ENCODE measurements around the gene KIF26B. TPM values are rescaled to one million over a fixed set of nuclear protein-coding genes. Genes with fewer than 3 reads are reported as not detected.
"Not testable (repeated sequence)": the region's sequence is repeated elsewhere in the genome, so short reads cannot be mapped to it uniquely, and the experiment has no call there.

KIF26B gene
- total and polyA plus RNA-seq, 2 donors, result 0.43 to 1.6 TPM

- Histone ChIP-seq H3K27ac (ENCODE audit: low read depth in 1 of 2, low read length in 1 of 2) (no peak overlapping the region), H3K4me3 (ENCODE audit: low read length in 2 of 2) (no peak overlapping the region), H3K36me3 (ENCODE audit: control insufficient read depth in 2 of 2, insufficient read depth in 2 of 2, low read length in 1 of 2) (no peaks in the 10 kb centered on the region), H3K27me3 (ENCODE audit: control insufficient read depth in 2 of 2, insufficient read depth in 1 of 2, low read length in 1 of 2) (no peaks in the 10 kb centered on the region), H3K4me1 (ENCODE audit: control insufficient read depth in 2 of 2, insufficient read depth in 2 of 2, low read length in 2 of 2) (no peaks in the 10 kb centered on the region), H3K9me3 (ENCODE audit: control insufficient read depth in 2 of 2, insufficient read depth in 1 of 2, low read length in 1 of 2) (peaks cover 0 to 5% of the 10 kb centered on the region in 2 donors)
- 98% methylated on average over 13 of the region's 13 CpGs for WGBS
- DNase-seq (ENCODE audit: low read depth in 6 of 9, low spot score in 9 of 9), result no peak
These were observed 545.8 kb downstream of the KIF26B start for GRCh38 chr1:245700631-245701030.

GRCh38 chr1:245701631-245702030 lies 546.8 kb downstream of the KIF26B start:
- no peak for DNase-seq (ENCODE audit: low read depth in 6 of 9, low spot score in 9 of 9)
- no peak overlapping the region for H3K4me3 ChIP-seq (ENCODE audit: low read length in 2 of 2)
- H3K27ac ChIP-seq (ENCODE audit: low read depth in 1 of 2, low read length in 1 of 2), result no peak overlapping the region
- no peaks in the 10 kb centered on the region for H3K4me1 ChIP-seq (ENCODE audit: control insufficient read depth in 2 of 2, insufficient read depth in 2 of 2, low read length in 2 of 2)
- WGBS, result 96% methylated on average over 7 of the region's 7 CpGs
- H3K9me3 ChIP-seq (ENCODE audit: control insufficient read depth in 2 of 2, insufficient read depth in 1 of 2, low read length in 1 of 2), result peaks cover 0 to 5% of the 10 kb centered on the region in 2 donors
- no peaks in the 10 kb centered on the region for H3K27me3 ChIP-seq (ENCODE audit: control insufficient read depth in 2 of 2, insufficient read depth in 1 of 2, low read length in 1 of 2)
- H3K36me3 ChIP-seq (ENCODE audit: control insufficient read depth in 2 of 2, insufficient read depth in 2 of 2, low read length in 1 of 2), result no peaks in the 10 kb centered on the region

GRCh38 chr1:245702346-245702745 lies 547.6 kb downstream of the KIF26B start:
- Histone ChIP-seq H3K27ac (ENCODE audit: low read depth in 1 of 2, low read length in 1 of 2) (no peak overlapping the region), H3K36me3 (ENCODE audit: control insufficient read depth in 2 of 2, insufficient read depth in 2 of 2, low read length in 1 of 2) (no peaks in the 10 kb centered on the region), H3K4me1 (ENCODE audit: control insufficient read depth in 2 of 2, insufficient read depth in 2 of 2, low read length in 2 of 2) (no peaks in the 10 kb centered on the region), H3K9me3 (ENCODE audit: control insufficient read depth in 2 of 2, insufficient read depth in 1 of 2, low read length in 1 of 2) (peaks cover 0 to 5% of the 10 kb centered on the region in 2 donors), H3K27me3 (ENCODE audit: control insufficient read depth in 2 of 2, insufficient read depth in 1 of 2, low read length in 1 of 2) (no peaks in the 10 kb centered on the region), H3K4me3 (ENCODE audit: low read length in 2 of 2) (no peak overlapping the region)
- 98% methylated on average over 13 of the region's 13 CpGs for WGBS
- no peak for DNase-seq (ENCODE audit: low read depth in 6 of 9, low spot score in 9 of 9)

- DNase-seq (ENCODE audit: low read depth in 6 of 9, low spot score in 9 of 9), result no peak
- 96% methylated on average over 6 of the region's 6 CpGs for WGBS
- Histone ChIP-seq H3K4me1 (ENCODE audit: control insufficient read depth in 2 of 2, insufficient read depth in 2 of 2, low read length in 2 of 2) (no peaks in the 10 kb centered on the region), H3K9me3 (ENCODE audit: control insufficient read depth in 2 of 2, insufficient read depth in 1 of 2, low read length in 1 of 2) (no peaks in the 10 kb centered on the region), H3K27ac (ENCODE audit: low read depth in 1 of 2, low read length in 1 of 2) (no peak overlapping the region), H3K4me3 (ENCODE audit: low read length in 2 of 2) (no peak overlapping the region), H3K36me3 (ENCODE audit: control insufficient read depth in 2 of 2, insufficient read depth in 2 of 2, low read length in 1 of 2) (no peaks in the 10 kb centered on the region), H3K27me3 (ENCODE audit: control insufficient read depth in 2 of 2, insufficient read depth in 1 of 2, low read length in 1 of 2) (no peaks in the 10 kb centered on the region)
These were observed 549.6 kb downstream of the KIF26B start for GRCh38 chr1:245704341-245704740.

GRCh38 chr1:245704765-245705164 lies 550.0 kb downstream of the KIF26B start:
- no peaks in the 10 kb centered on the region for H3K9me3 ChIP-seq (ENCODE audit: control insufficient read depth in 2 of 2, insufficient read depth in 1 of 2, low read length in 1 of 2)
- H3K27me3 ChIP-seq (ENCODE audit: control insufficient read depth in 2 of 2, insufficient read depth in 1 of 2, low read length in 1 of 2), result no peaks in the 10 kb centered on the region
- no peak overlapping the region for H3K4me3 ChIP-seq (ENCODE audit: low read length in 2 of 2)
- H3K27ac ChIP-seq (ENCODE audit: low read depth in 1 of 2, low read length in 1 of 2), result no peak overlapping the region
- no peak for DNase-seq (ENCODE audit: low read depth in 6 of 9, low spot score in 9 of 9)
- no peaks in the 10 kb centered on the region for H3K36me3 ChIP-seq (ENCODE audit: control insufficient read depth in 2 of 2, insufficient read depth in 2 of 2, low read length in 1 of 2)
- no peaks in the 10 kb centered on the region for H3K4me1 ChIP-seq (ENCODE audit: control insufficient read depth in 2 of 2, insufficient read depth in 2 of 2, low read length in 2 of 2)
- WGBS, result 93% methylated on average over 7 of the region's 7 CpGs

- Histone ChIP-seq H3K27ac (ENCODE audit: low read depth in 1 of 2, low read length in 1 of 2) (no peak overlapping the region), H3K36me3 (ENCODE audit: control insufficient read depth in 2 of 2, insufficient read depth in 2 of 2, low read length in 1 of 2) (no peaks in the 10 kb centered on the region), H3K9me3 (ENCODE audit: control insufficient read depth in 2 of 2, insufficient read depth in 1 of 2, low read length in 1 of 2) (no peaks in the 10 kb centered on the region), H3K4me3 (ENCODE audit: low read length in 2 of 2) (no peak overlapping the region), H3K27me3 (ENCODE audit: control insufficient read depth in 2 of 2, insufficient read depth in 1 of 2, low read length in 1 of 2) (no peaks in the 10 kb centered on the region), H3K4me1 (ENCODE audit: control insufficient read depth in 2 of 2, insufficient read depth in 2 of 2, low read length in 2 of 2) (peaks cover 0 to 9% of the 10 kb centered on the region in 2 donors)
- WGBS, result 96% methylated on average over 5 of the region's 5 CpGs
- no peak for DNase-seq (ENCODE audit: low read depth in 6 of 9, low spot score in 9 of 9)
These were observed 553.2 kb downstream of the KIF26B start for GRCh38 chr1:245707941-245708340.

- WGBS, result 71% methylated on average over 30 of the region's 30 CpGs
- DNase-seq (ENCODE audit: low read depth in 6 of 9, low spot score in 9 of 9), result no peak
- no peak overlapping the region for H3K4me3 ChIP-seq (ENCODE audit: low read length in 2 of 2)
These were observed 556.4 kb downstream of the KIF26B start for GRCh38 chr1:245710961-245711903.

GRCh38 chr1:245714027-245714426 lies 559.2 kb downstream of the KIF26B start:
- H3K27ac ChIP-seq (ENCODE audit: low read depth in 1 of 2, low read length in 1 of 2); H3K27me3 ChIP-seq (ENCODE audit: control insufficient read depth in 2 of 2, insufficient read depth in 1 of 2, low read length in 1 of 2); H3K9me3 ChIP-seq (ENCODE audit: control insufficient read depth in 2 of 2, insufficient read depth in 1 of 2, low read length in 1 of 2); H3K4me3 ChIP-seq (ENCODE audit: low read length in 2 of 2); DNase-seq (ENCODE audit: low read depth in 6 of 9, low spot score in 9 of 9); H3K36me3 ChIP-seq (ENCODE audit: control insufficient read depth in 2 of 2, insufficient read depth in 2 of 2, low read length in 1 of 2): not testable (repeated sequence)
- peaks cover 0 to 12% of the 10 kb centered on the region in 2 donors for H3K4me1 ChIP-seq (ENCODE audit: control insufficient read depth in 2 of 2, insufficient read depth in 2 of 2, low read length in 2 of 2)
- WGBS, result 96% methylated on average over 3 of the region's 3 CpGs

More at GRCh38 chr1:245710961-245711903, 556.4 kb downstream of the KIF26B start:
- Histone ChIP-seq H3K4me1 (ENCODE audit: control insufficient read depth in 2 of 2, insufficient read depth in 2 of 2, low read length in 2 of 2) (peaks cover 0 to 12% of the 10 kb centered on the region in 2 donors), H3K27ac (ENCODE audit: low read depth in 1 of 2, low read length in 1 of 2) (no peak overlapping the region), H3K36me3 (ENCODE audit: control insufficient read depth in 2 of 2, insufficient read depth in 2 of 2, low read length in 1 of 2) (no peaks in the 10 kb centered on the region), H3K27me3 (ENCODE audit: control insufficient read depth in 2 of 2, insufficient read depth in 1 of 2, low read length in 1 of 2) (no peaks in the 10 kb centered on the region), H3K9me3 (ENCODE audit: control insufficient read depth in 2 of 2, insufficient read depth in 1 of 2, low read length in 1 of 2) (no peaks in the 10 kb centered on the region)

- no peaks in the 10 kb centered on the region for H3K36me3 ChIP-seq (ENCODE audit: control insufficient read depth in 2 of 2, insufficient read depth in 2 of 2, low read length in 1 of 2)
- H3K27me3 ChIP-seq (ENCODE audit: control insufficient read depth in 2 of 2, insufficient read depth in 1 of 2, low read length in 1 of 2), result no peaks in the 10 kb centered on the region
- H3K9me3 ChIP-seq (ENCODE audit: control insufficient read depth in 2 of 2, insufficient read depth in 1 of 2, low read length in 1 of 2), result no peaks in the 10 kb centered on the region
- H3K4me1 ChIP-seq (ENCODE audit: control insufficient read depth in 2 of 2, insufficient read depth in 2 of 2, low read length in 2 of 2), result peaks cover 0 to 12% of the 10 kb centered on the region in 2 donors
- H3K27ac ChIP-seq (ENCODE audit: low read depth in 1 of 2, low read length in 1 of 2), result no peak overlapping the region
- 42% methylated on average over 9 of the region's 9 CpGs for WGBS
- no peak for DNase-seq (ENCODE audit: low read depth in 6 of 9, low spot score in 9 of 9)
- H3K4me3 ChIP-seq (ENCODE audit: low read length in 2 of 2), result no peak overlapping the region
These were observed 560.5 kb downstream of the KIF26B start for GRCh38 chr1:245715291-245715701.

All from thymus (tissue), 11 donors.